22Rv1 (cell line): ENCODE results near the gene RPTOR.

ENCODE experiments used
- CTCF ChIP-seq: fragments of 450-650 bp; IDR thresholded peaks from 2 replicates; pipeline ENCODE4 v1.5.1; 2017; ENCODE audit warnings: mild to moderate bottlenecking
- ZFX ChIP-seq: fragments of 450-650 bp; IDR thresholded peaks from 2 replicates; pipeline ENCODE4 v1.6.1; 2017; ENCODE audit warnings: antibody characterized with exemption, borderline replicate concordance

- TF ChIP-seq CTCF (no peak), ZFX (no peak)
These were observed 454.3 kb downstream of the RPTOR start for GRCh38 chr17:80998748-80999535.
